ENCODE measurements around the gene KCTD5.

The KCTD5 gene

GRCh38 chr16:2701272-2701671, 18.9 kb downstream of the KCTD5 start:
- DNase-seq (ENCODE audit: low spot score): no peak
- TF ChIP-seq CTCF (IDR thresholded peaks at IDR 0.05; ENCODE audit: extremely low read depth, missing control alignments): no peak

- no peak for TF ChIP-seq CTCF (IDR thresholded peaks at IDR 0.05; ENCODE audit: extremely low read depth, missing control alignments)
- no peak for DNase-seq (ENCODE audit: low spot score)
Measured at GRCh38 chr16:2701713-2702437, 19.6 kb downstream of the KCTD5 start.

- no peak for DNase-seq (ENCODE audit: low spot score)
- TF ChIP-seq CTCF (IDR thresholded peaks at IDR 0.05; ENCODE audit: extremely low read depth, missing control alignments): no peak
Measured at GRCh38 chr16:2702438-2702825, 20.1 kb downstream of the KCTD5 start.

- DNase-seq (ENCODE audit: low spot score): no peak
- TF ChIP-seq CTCF (IDR thresholded peaks at IDR 0.05; ENCODE audit: extremely low read depth, missing control alignments): no peak
Measured at GRCh38 chr16:2702871-2703745, 20.8 kb downstream of the KCTD5 start.

GRCh38 chr16:2704166-2704982, 22.1 kb downstream of the KCTD5 start:
- no peak for DNase-seq (ENCODE audit: low spot score)
- no peak for TF ChIP-seq CTCF (IDR thresholded peaks at IDR 0.05; ENCODE audit: extremely low read depth, missing control alignments)

- no peak for DNase-seq (ENCODE audit: low spot score)
- TF ChIP-seq CTCF (IDR thresholded peaks at IDR 0.05; ENCODE audit: extremely low read depth, missing control alignments): no peak
Measured at GRCh38 chr16:2704983-2705275, 22.6 kb downstream of the KCTD5 start.

GRCh38 chr16:2705351-2705750, 23.0 kb downstream of the KCTD5 start:
- no peak for TF ChIP-seq CTCF (IDR thresholded peaks at IDR 0.05; ENCODE audit: extremely low read depth, missing control alignments)

More at GRCh38 chr16:2705351-2705750, 23.0 kb downstream of the KCTD5 start:
- DNase-seq (ENCODE audit: low spot score): no peak
